ENCODE data around the gene FMNL3. TPM values are rescaled to one million over a fixed set of nuclear protein-coding genes. Genes with fewer than 3 reads are reported as not detected.

Gene FMNL3
- total and polyA plus RNA-seq, 4 donors = 0.72 to 4.5 (median 2.6) TPM

- DNase-seq (ENCODE audit: low spot score) = no peak
- no peak overlapping the region for H3K4me3 ChIP-seq (ENCODE audit: low read depth in 1 of 3, low read length in 3 of 3)
- H3K27ac ChIP-seq (ENCODE audit: low read depth in 1 of 2, low read length in 2 of 2) = no peak overlapping the region
- no peak overlapping the region for H3K9ac ChIP-seq (ENCODE audit: low read depth in 1 of 2, low read length in 2 of 2)
- WGBS = 91% methylated on average over 6 of the region's 6 CpGs
- TF ChIP-seq FOXA2 (IDR thresholded peaks at IDR 0.05) = no peak
- TF ChIP-seq HNF4G (IDR thresholded peaks at IDR 0.05) = peak; percentile 35
- no peak for TF ChIP-seq FOXA1 (IDR thresholded peaks at IDR 0.05)
- TF ChIP-seq, protein P1, sequence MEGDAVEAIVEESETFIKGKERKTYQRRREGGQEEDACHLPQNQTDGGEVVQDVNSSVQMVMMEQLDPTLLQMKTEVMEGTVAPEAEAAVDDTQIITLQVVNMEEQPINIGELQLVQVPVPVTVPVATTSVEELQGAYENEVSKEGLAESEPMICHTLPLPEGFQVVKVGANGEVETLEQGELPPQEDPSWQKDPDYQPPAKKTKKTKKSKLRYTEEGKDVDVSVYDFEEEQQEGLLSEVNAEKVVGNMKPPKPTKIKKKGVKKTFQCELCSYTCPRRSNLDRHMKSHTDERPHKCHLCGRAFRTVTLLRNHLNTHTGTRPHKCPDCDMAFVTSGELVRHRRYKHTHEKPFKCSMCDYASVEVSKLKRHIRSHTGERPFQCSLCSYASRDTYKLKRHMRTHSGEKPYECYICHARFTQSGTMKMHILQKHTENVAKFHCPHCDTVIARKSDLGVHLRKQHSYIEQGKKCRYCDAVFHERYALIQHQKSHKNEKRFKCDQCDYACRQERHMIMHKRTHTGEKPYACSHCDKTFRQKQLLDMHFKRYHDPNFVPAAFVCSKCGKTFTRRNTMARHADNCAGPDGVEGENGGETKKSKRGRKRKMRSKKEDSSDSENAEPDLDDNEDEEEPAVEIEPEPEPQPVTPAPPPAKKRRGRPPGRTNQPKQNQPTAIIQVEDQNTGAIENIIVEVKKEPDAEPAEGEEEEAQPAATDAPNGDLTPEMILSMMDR (IDR thresholded peaks at IDR 0.05; ENCODE audit: low read depth, low read length, missing input control) = no peak
- TF ChIP-seq GABPA (IDR thresholded peaks at IDR 0.05 in 1 of 2, conservative IDR thresholded peaks at IDR 0.05 in 1 of 2) = no peak
- TF ChIP-seq, protein P2, sequence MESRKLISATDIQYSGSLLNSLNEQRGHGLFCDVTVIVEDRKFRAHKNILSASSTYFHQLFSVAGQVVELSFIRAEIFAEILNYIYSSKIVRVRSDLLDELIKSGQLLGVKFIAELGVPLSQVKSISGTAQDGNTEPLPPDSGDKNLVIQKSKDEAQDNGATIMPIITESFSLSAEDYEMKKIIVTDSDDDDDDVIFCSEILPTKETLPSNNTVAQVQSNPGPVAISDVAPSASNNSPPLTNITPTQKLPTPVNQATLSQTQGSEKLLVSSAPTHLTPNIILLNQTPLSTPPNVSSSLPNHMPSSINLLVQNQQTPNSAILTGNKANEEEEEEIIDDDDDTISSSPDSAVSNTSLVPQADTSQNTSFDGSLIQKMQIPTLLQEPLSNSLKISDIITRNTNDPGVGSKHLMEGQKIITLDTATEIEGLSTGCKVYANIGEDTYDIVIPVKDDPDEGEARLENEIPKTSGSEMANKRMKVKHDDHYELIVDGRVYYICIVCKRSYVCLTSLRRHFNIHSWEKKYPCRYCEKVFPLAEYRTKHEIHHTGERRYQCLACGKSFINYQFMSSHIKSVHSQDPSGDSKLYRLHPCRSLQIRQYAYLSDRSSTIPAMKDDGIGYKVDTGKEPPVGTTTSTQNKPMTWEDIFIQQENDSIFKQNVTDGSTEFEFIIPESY (IDR thresholded peaks at IDR 0.05) = no peak
- TF ChIP-seq HNF4A (conservative IDR thresholded peaks at IDR 0.05) = peak; percentile 46 to 89
- no peak for TF ChIP-seq YY1 (IDR thresholded peaks at IDR 0.05)
- peak; percentile 48 to 84 for TF ChIP-seq RXRA (IDR thresholded peaks at IDR 0.05)
- TF ChIP-seq SP1 (IDR thresholded peaks at IDR 0.05) = peak; percentile 59
- no peak for TF ChIP-seq REST (IDR thresholded peaks at IDR 0.05)
- no peak for TF ChIP-seq ATF3 (IDR thresholded peaks at IDR 0.05)
- no peak for TF ChIP-seq MAX (IDR thresholded peaks at IDR 0.05)
- TF ChIP-seq EGR1 (IDR thresholded peaks at IDR 0.05; ENCODE audit: low read depth in 2 of 2) = no peak
- no peak for TF ChIP-seq JUND (IDR thresholded peaks at IDR 0.05)
- TF ChIP-seq RAD21 (IDR thresholded peaks at IDR 0.05) = peak in 1 of 2 donors; percentile 15
- no peak for TF ChIP-seq TAF1 (conservative IDR thresholded peaks at IDR 0.05)
- peak; percentile 53 for TF ChIP-seq NR2F2 (IDR thresholded peaks at IDR 0.05)
- peaks cover 0 to 12% (median 3%) of the 10 kb centered on the region in 4 donors for H3K36me3 ChIP-seq (ENCODE audit: control insufficient read depth in 4 of 4, insufficient read depth in 3 of 4, low read depth in 1 of 4, low read length in 3 of 4)
- H3K27me3 ChIP-seq (ENCODE audit: control insufficient read depth in 4 of 4, insufficient read depth in 4 of 4, low read length in 3 of 4) = no peaks in the 10 kb centered on the region
- peaks cover 3 to 17% (median 11%) of the 10 kb centered on the region in 4 donors for H3K4me1 ChIP-seq (ENCODE audit: control insufficient read depth in 4 of 4, insufficient read depth in 4 of 4, low read length in 3 of 4)
- H3K9me3 ChIP-seq (ENCODE audit: control insufficient read depth in 4 of 4, low read length in 3 of 4) = no peaks in the 10 kb centered on the region
These were observed 61.8 kb downstream of the FMNL3 start for GRCh38 chr12:49645146-49646039.

Data from liver (tissue), 9 donors.